Uterus (tissue), 4 donors: ENCODE results near the gene ASB11. TPM values are rescaled to one million over a fixed set of nuclear protein-coding genes. Genes with fewer than 3 reads are reported as not detected.

Experiments
- DNase-seq, 2 donors: peaks; one replicate each; pipeline ENCODE4 v3.0.0-alpha.2; 2019 to 2020
- H3K27ac ChIP-seq, 2 donors: fragments of 200-600 bp; sonication (generic); 1 replicate in 1 of 2; 2 replicates in 1 of 2; pipeline ENCODE4 v1.5.1; 2016 to 2018
- H3K27me3 ChIP-seq, 2 donors: fragments of 200-600 bp; sonication (generic); one replicate each; pipeline ENCODE4 v1.5.1; 2018 to 2019; ENCODE audit warnings: control low read depth in 1 of 2
- H3K36me3 ChIP-seq, 2 donors: fragments of 200-600 bp; sonication (generic); one replicate each; pipeline ENCODE4 v1.5.1; 2019; ENCODE audit warnings: control low read depth in 1 of 2
- H3K4me1 ChIP-seq, 2 donors: fragments of 200-600 bp; sonication (generic); one replicate each; pipeline ENCODE4 v1.5.1; 2018 to 2019; ENCODE audit warnings: control low read depth in 1 of 2
- H3K4me3 ChIP-seq, 2 donors: fragments of 200-600 bp; sonication (generic); 1 replicate in 1 of 2; 2 replicates in 1 of 2; pipeline ENCODE4 v1.5.1; 2018 to 2019; ENCODE audit warnings: mild to moderate bottlenecking in 1 of 2
- H3K9me3 ChIP-seq, 2 donors: fragments of 200-600 bp; sonication (generic); one replicate each; pipeline ENCODE4 v1.5.1; 2019; ENCODE audit warnings: control low read depth in 1 of 2
- CTCF ChIP-seq, 4 experiments: fragments of 200-600 bp in 2 of 4; fragments of 450-650 bp in 2 of 4; sonication (generic) in 2 of 4; IDR thresholded peaks; one replicate each; pipeline ENCODE4 v1.5.1; 2016 to 2019; ENCODE audit warnings: antibody characterized with exemption in 4 of 4, mild to moderate bottlenecking in 2 of 4, moderate library complexity in 1 of 4
- POLR2A ChIP-seq, 2 donors: fragments of 450-650 bp; IDR thresholded peaks; one replicate each; pipeline ENCODE4 v1.6.1; 2016; ENCODE audit warnings: antibody characterized with exemption in 2 of 2, mild to moderate bottlenecking in 1 of 2, moderate library complexity in 1 of 2
- intact Hi-C: fragments of 100-400 bp; cut with DNase I; formaldehyde crosslinking; loops from one replicate; pipeline ENCODE4 v1.15.1; 2023; ENCODE audit warnings: low total_unique reads
- total RNA-seq, 4 donors: library from RNA; depleted of rRNA in 3 of 4; stranded (reverse); fragments of >200 nt in 3 of 4; gene quantifications; one replicate each; pipeline versions ENCODE4 v1.1.0 to v1.2.4, GENCODE V29; 2014 to 2023
- donor health status: DM: yes; HTN: yes; CAD: no.

Gene ASB11
- total RNA-seq, 4 donors from 2014 or later: 0.30 to 0.88 TPM; not detected in 2

- intact Hi-C loops: no loop called here
- no peak for TF ChIP-seq CTCF (IDR thresholded peaks at IDR 0.05)
- no peak for TF ChIP-seq POLR2A (IDR thresholded peaks at IDR 0.05)
- DNase-seq: no peak
Measured at GRCh38 chrX:15322472-15322871, 7.0 kb upstream of the ASB11 start.

GRCh38 chrX:15322072-15322471 lies 6.6 kb upstream of the ASB11 start:
- no peaks in the 10 kb centered on the region for H3K4me1 ChIP-seq
- intact Hi-C loops: no loop called here
- H3K27ac ChIP-seq: no peak overlapping the region
- no peak overlapping the region for H3K4me3 ChIP-seq
- TF ChIP-seq CTCF (IDR thresholded peaks at IDR 0.05) (no peak), POLR2A (IDR thresholded peaks at IDR 0.05) (no peak)
- no peaks in the 10 kb centered on the region for H3K36me3 ChIP-seq
- H3K27me3 ChIP-seq: peaks cover 0 to 3% of the 10 kb centered on the region in 2 donors
- no peaks in the 10 kb centered on the region for H3K9me3 ChIP-seq
- no peak for DNase-seq

More at GRCh38 chrX:15322472-15322871, 7.0 kb upstream of the ASB11 start:
- Histone ChIP-seq H3K4me3 (no peak overlapping the region), H3K27me3 (peaks cover 0 to 3% of the 10 kb centered on the region in 2 donors), H3K9me3 (no peaks in the 10 kb centered on the region), H3K4me1 (no peaks in the 10 kb centered on the region), H3K27ac (no peak overlapping the region), H3K36me3 (no peaks in the 10 kb centered on the region)

GRCh38 chrX:15321447-15321846 lies 6.0 kb upstream of the ASB11 start:
- Histone ChIP-seq H3K4me3 (no peak overlapping the region), H3K27ac (no peak overlapping the region), H3K36me3 (no peaks in the 10 kb centered on the region), H3K27me3 (peaks cover 0 to 3% of the 10 kb centered on the region in 2 donors), H3K4me1 (no peaks in the 10 kb centered on the region), H3K9me3 (no peaks in the 10 kb centered on the region)
- intact Hi-C loops: no loop called here
- TF ChIP-seq POLR2A (IDR thresholded peaks at IDR 0.05) (no peak), CTCF (IDR thresholded peaks at IDR 0.05) (no peak)
- DNase-seq: no peak

- Histone ChIP-seq H3K27me3 (no peaks in the 10 kb centered on the region), H3K9me3 (no peaks in the 10 kb centered on the region), H3K36me3 (no peaks in the 10 kb centered on the region), H3K4me1 (no peaks in the 10 kb centered on the region), H3K4me3 (no peak overlapping the region), H3K27ac (no peak overlapping the region)
- DNase-seq: no peak
- intact Hi-C loops: no loop called here
- TF ChIP-seq POLR2A (IDR thresholded peaks at IDR 0.05): no peak
- no peak for TF ChIP-seq CTCF (IDR thresholded peaks at IDR 0.05)
Measured at GRCh38 chrX:15320297-15320696, 4.9 kb upstream of the ASB11 start.

- no peak overlapping the region for H3K27ac ChIP-seq
- no peaks in the 10 kb centered on the region for H3K27me3 ChIP-seq
- H3K36me3 ChIP-seq: no peaks in the 10 kb centered on the region
- no peak for TF ChIP-seq CTCF (IDR thresholded peaks at IDR 0.05)
- TF ChIP-seq POLR2A (IDR thresholded peaks at IDR 0.05): no peak
- DNase-seq: no peak
- intact Hi-C loops: no loop called here
- H3K9me3 ChIP-seq: no peaks in the 10 kb centered on the region
- no peak overlapping the region for H3K4me3 ChIP-seq
- no peaks in the 10 kb centered on the region for H3K4me1 ChIP-seq
Measured at GRCh38 chrX:15319075-15319474, 3.6 kb upstream of the ASB11 start.
